Measurements from ENCODE around the gene KRT71.
"Not testable (repeated sequence)": the region's sequence is repeated elsewhere in the genome, so short reads cannot be mapped to it uniquely, and the experiment has no call there.

The KRT71 gene

GRCh38 chr12:52594237-52594636 lies 41.3 kb upstream of the KRT71 start:
- 0% methylated on average over 1 of the region's 4 CpGs for WGBS (ENCODE audit: insufficient coverage)
- H3K27me3 ChIP-seq (replicated peaks in 2 of 5; ENCODE audit: control insufficient read depth in 4 of 5, insufficient read depth in 5 of 5, low read length in 4 of 5): peaks cover 0 to 15% (median 6%) of the 10 kb centered on the region in 5 experiments
- CTCF ChIA-PET: interaction anchor here (1.1 kb wide), 1 partner anchor 15 kb away, joined by 4 read pairs; no protein-coding TSS in a partner anchor
- DNase-seq; H3K27ac ChIP-seq (ENCODE audit: insufficient read depth in 1 of 2, low read depth in 1 of 2, low read length in 2 of 2, poor library complexity in 1 of 2, severe bottlenecking in 2 of 2); POLR2A ChIA-PET; H3K4me3 ChIP-seq (ENCODE audit: control insufficient read depth in 1 of 7, extremely low read depth in 1 of 7, insufficient read depth in 4 of 7, low read depth in 2 of 7, low read length in 6 of 7); H3K9me3 ChIP-seq (ENCODE audit: control extremely low read depth in 1 of 5, control insufficient read depth in 4 of 5, insufficient read depth in 2 of 5, low read depth in 1 of 5, low read length in 4 of 5); H3K4me1 ChIP-seq (ENCODE audit: control extremely low read depth in 1 of 4, control insufficient read depth in 4 of 4, insufficient read depth in 4 of 4, low read length in 3 of 4); H3K36me3 ChIP-seq (ENCODE audit: control insufficient read depth in 4 of 4, insufficient read depth in 4 of 4, low read length in 3 of 4): not testable (repeated sequence)

- Histone ChIP-seq H3K27me3 (replicated peaks in 2 of 5; ENCODE audit: control insufficient read depth in 4 of 5, insufficient read depth in 5 of 5, low read length in 4 of 5) (peaks cover 0 to 3% (median 0%) of the 10 kb centered on the region in 5 experiments), H3K4me3 (ENCODE audit: control insufficient read depth in 1 of 7, extremely low read depth in 1 of 7, insufficient read depth in 4 of 7, low read depth in 2 of 7, low read length in 6 of 7) (no peak overlapping the region), H3K27ac (ENCODE audit: insufficient read depth in 1 of 2, low read depth in 1 of 2, low read length in 2 of 2, poor library complexity in 1 of 2, severe bottlenecking in 2 of 2) (no peak overlapping the region), H3K4me1 (ENCODE audit: control extremely low read depth in 1 of 4, control insufficient read depth in 4 of 4, insufficient read depth in 4 of 4, low read length in 3 of 4) (no peaks in the 10 kb centered on the region), H3K9me3 (ENCODE audit: control extremely low read depth in 1 of 5, control insufficient read depth in 4 of 5, insufficient read depth in 2 of 5, low read depth in 1 of 5, low read length in 4 of 5) (no peaks in the 10 kb centered on the region), H3K36me3 (ENCODE audit: control insufficient read depth in 4 of 4, insufficient read depth in 4 of 4, low read length in 3 of 4) (no peaks in the 10 kb centered on the region)
- POLR2A ChIA-PET: no interaction called here
- CTCF ChIA-PET: interaction anchor here (0.8 to 1.5 kb wide), 5 partner anchors 8 to 274 kb away, joined by 3 to 5 read pairs (median 5); no protein-coding TSS in a partner anchor
- DNase-seq: no peak
- WGBS (ENCODE audit: insufficient coverage): 99% methylated on average over 11 of the region's 11 CpGs
Observed at GRCh38 chr12:52591521-52591920, 38.6 kb upstream of the KRT71 start.

- Histone ChIP-seq H3K4me1 (ENCODE audit: control extremely low read depth in 1 of 4, control insufficient read depth in 4 of 4, insufficient read depth in 4 of 4, low read length in 3 of 4) (peaks cover 0 to 10% (median 3%) of the 10 kb centered on the region in 4 experiments), H3K36me3 (ENCODE audit: control insufficient read depth in 4 of 4, insufficient read depth in 4 of 4, low read length in 3 of 4) (no peaks in the 10 kb centered on the region), H3K27ac (ENCODE audit: insufficient read depth in 1 of 2, low read depth in 1 of 2, low read length in 2 of 2, poor library complexity in 1 of 2, severe bottlenecking in 2 of 2) (no peak overlapping the region), H3K9me3 (ENCODE audit: control extremely low read depth in 1 of 5, control insufficient read depth in 4 of 5, insufficient read depth in 2 of 5, low read depth in 1 of 5, low read length in 4 of 5) (no peaks in the 10 kb centered on the region), H3K27me3 (replicated peaks in 2 of 5; ENCODE audit: control insufficient read depth in 4 of 5, insufficient read depth in 5 of 5, low read length in 4 of 5) (peaks cover 0 to 3% (median 0%) of the 10 kb centered on the region in 5 experiments), H3K4me3 (ENCODE audit: control insufficient read depth in 1 of 7, extremely low read depth in 1 of 7, insufficient read depth in 4 of 7, low read depth in 2 of 7, low read length in 6 of 7) (no peak overlapping the region)
- 95% methylated on average over 4 of the region's 6 CpGs for WGBS (ENCODE audit: insufficient coverage)
- ChIA-PET POLR2A (no interaction called here), CTCF (interaction anchor here (1.2 to 18.8 kb wide), 3 partner anchors 20 to 286 kb away, joined by 3 to 467 read pairs (median 3); no protein-coding TSS in a partner anchor)
- DNase-seq: no peak
Observed at GRCh38 chr12:52590021-52590420, 37.1 kb upstream of the KRT71 start.

- POLR2A ChIA-PET: no interaction called here
- CTCF ChIA-PET: interaction anchor here (0.6 to 18.8 kb wide), 2 partner anchors 10 to 288 kb away, joined by 3 to 467 read pairs; no protein-coding TSS in a partner anchor
- peaks cover 0 to 13% (median 3%) of the 10 kb centered on the region in 4 experiments for H3K4me1 ChIP-seq (ENCODE audit: control extremely low read depth in 1 of 4, control insufficient read depth in 4 of 4, insufficient read depth in 4 of 4, low read length in 3 of 4)
Observed at GRCh38 chr12:52587563-52587962, 34.6 kb upstream of the KRT71 start.

GRCh38 chr12:52585946-52586345 lies 33.0 kb upstream of the KRT71 start:
- Histone ChIP-seq H3K9me3 (ENCODE audit: control extremely low read depth in 1 of 5, control insufficient read depth in 4 of 5, insufficient read depth in 2 of 5, low read depth in 1 of 5, low read length in 4 of 5) (no peaks in the 10 kb centered on the region), H3K4me1 (ENCODE audit: control extremely low read depth in 1 of 4, control insufficient read depth in 4 of 4, insufficient read depth in 4 of 4, low read length in 3 of 4) (peaks cover 0 to 13% (median 3%) of the 10 kb centered on the region in 4 experiments), H3K27me3 (replicated peaks in 2 of 5; ENCODE audit: control insufficient read depth in 4 of 5, insufficient read depth in 5 of 5, low read length in 4 of 5) (peaks cover 0 to 4% (median 0%) of the 10 kb centered on the region in 5 experiments), H3K27ac (ENCODE audit: insufficient read depth in 1 of 2, low read depth in 1 of 2, low read length in 2 of 2, poor library complexity in 1 of 2, severe bottlenecking in 2 of 2) (no peak overlapping the region), H3K4me3 (ENCODE audit: control insufficient read depth in 1 of 7, extremely low read depth in 1 of 7, insufficient read depth in 4 of 7, low read depth in 2 of 7, low read length in 6 of 7) (no peak overlapping the region), H3K36me3 (ENCODE audit: control insufficient read depth in 4 of 4, insufficient read depth in 4 of 4, low read length in 3 of 4) (no peaks in the 10 kb centered on the region)
- WGBS (ENCODE audit: insufficient coverage): 89% methylated on average over 9 of the region's 9 CpGs
- CTCF ChIA-PET: interaction anchor here (0.7 to 18.8 kb wide), 11 partner anchors 9 to 290 kb away, joined by 3 to 467 read pairs (median 3); no protein-coding TSS in a partner anchor
- POLR2A ChIA-PET: interaction anchor here (0.6 kb wide), 1 partner anchor 283 kb away, joined by 3 read pairs; no protein-coding TSS in a partner anchor
- peak in 1 of 3 donors; percentile 19 for DNase-seq

More at GRCh38 chr12:52587563-52587962, 34.6 kb upstream of the KRT71 start:
- 92% methylated on average over 17 of the region's 17 CpGs for WGBS (ENCODE audit: insufficient coverage)
- H3K9me3 ChIP-seq (ENCODE audit: control extremely low read depth in 1 of 5, control insufficient read depth in 4 of 5, insufficient read depth in 2 of 5, low read depth in 1 of 5, low read length in 4 of 5): no peaks in the 10 kb centered on the region
- no peak overlapping the region for H3K4me3 ChIP-seq (ENCODE audit: control insufficient read depth in 1 of 7, extremely low read depth in 1 of 7, insufficient read depth in 4 of 7, low read depth in 2 of 7, low read length in 6 of 7)
- H3K27ac ChIP-seq (ENCODE audit: insufficient read depth in 1 of 2, low read depth in 1 of 2, low read length in 2 of 2, poor library complexity in 1 of 2, severe bottlenecking in 2 of 2): no peak overlapping the region
- H3K27me3 ChIP-seq (replicated peaks in 2 of 5; ENCODE audit: control insufficient read depth in 4 of 5, insufficient read depth in 5 of 5, low read length in 4 of 5): peaks cover 0 to 2% (median 0%) of the 10 kb centered on the region in 5 experiments
- no peaks in the 10 kb centered on the region for H3K36me3 ChIP-seq (ENCODE audit: control insufficient read depth in 4 of 4, insufficient read depth in 4 of 4, low read length in 3 of 4)
- no peak for DNase-seq

GRCh38 chr12:52585066-52585465 lies 32.1 kb upstream of the KRT71 start:
- ChIA-PET POLR2A (no interaction called here), CTCF (interaction anchor here (1.1 to 18.8 kb wide), 7 partner anchors 10 to 291 kb away, joined by 3 to 467 read pairs (median 3); no protein-coding TSS in a partner anchor)
- Histone ChIP-seq H3K9me3 (ENCODE audit: control extremely low read depth in 1 of 5, control insufficient read depth in 4 of 5, insufficient read depth in 2 of 5, low read depth in 1 of 5, low read length in 4 of 5) (no peaks in the 10 kb centered on the region), H3K27me3 (replicated peaks in 2 of 5; ENCODE audit: control insufficient read depth in 4 of 5, insufficient read depth in 5 of 5, low read length in 4 of 5) (peaks cover 0 to 7% (median 0%) of the 10 kb centered on the region in 5 experiments), H3K4me3 (ENCODE audit: control insufficient read depth in 1 of 7, extremely low read depth in 1 of 7, insufficient read depth in 4 of 7, low read depth in 2 of 7, low read length in 6 of 7) (no peak overlapping the region), H3K36me3 (ENCODE audit: control insufficient read depth in 4 of 4, insufficient read depth in 4 of 4, low read length in 3 of 4) (no peaks in the 10 kb centered on the region), H3K27ac (ENCODE audit: insufficient read depth in 1 of 2, low read depth in 1 of 2, low read length in 2 of 2, poor library complexity in 1 of 2, severe bottlenecking in 2 of 2) (no peak overlapping the region), H3K4me1 (ENCODE audit: control extremely low read depth in 1 of 4, control insufficient read depth in 4 of 4, insufficient read depth in 4 of 4, low read length in 3 of 4) (peaks cover 0 to 13% (median 3%) of the 10 kb centered on the region in 4 experiments)
- 75% methylated on average over 2 of the region's 3 CpGs for WGBS (ENCODE audit: insufficient coverage)
- DNase-seq: no peak

GRCh38 chr12:52584156-52584682 lies 31.3 kb upstream of the KRT71 start:
- Histone ChIP-seq H3K27me3 (replicated peaks in 2 of 5; ENCODE audit: control insufficient read depth in 4 of 5, insufficient read depth in 5 of 5, low read length in 4 of 5) (peaks cover 0 to 7% (median 0%) of the 10 kb centered on the region in 5 experiments), H3K9me3 (ENCODE audit: control extremely low read depth in 1 of 5, control insufficient read depth in 4 of 5, insufficient read depth in 2 of 5, low read depth in 1 of 5, low read length in 4 of 5) (no peaks in the 10 kb centered on the region), H3K4me3 (ENCODE audit: control insufficient read depth in 1 of 7, extremely low read depth in 1 of 7, insufficient read depth in 4 of 7, low read depth in 2 of 7, low read length in 6 of 7) (no peak overlapping the region), H3K36me3 (ENCODE audit: control insufficient read depth in 4 of 4, insufficient read depth in 4 of 4, low read length in 3 of 4) (no peaks in the 10 kb centered on the region), H3K27ac (ENCODE audit: insufficient read depth in 1 of 2, low read depth in 1 of 2, low read length in 2 of 2, poor library complexity in 1 of 2, severe bottlenecking in 2 of 2) (no peak overlapping the region), H3K4me1 (ENCODE audit: control extremely low read depth in 1 of 4, control insufficient read depth in 4 of 4, insufficient read depth in 4 of 4, low read length in 3 of 4) (peaks cover 0 to 13% (median 3%) of the 10 kb centered on the region in 4 experiments)
- ChIA-PET POLR2A (no interaction called here), CTCF (interaction anchor here (0.6 to 18.8 kb wide), 15 partner anchors 8 to 692 kb away, joined by 3 to 467 read pairs (median 4); partner anchors contain the start of gene KRT74)
- WGBS (ENCODE audit: insufficient coverage): 99% methylated on average over 9 of the region's 9 CpGs
- no peak for DNase-seq

All from common myeloid progenitor, CD34-positive (primary cell).